K562 (cell line): ENCODE data around the gene NBPF3. TPM values are rescaled to one million over a fixed set of nuclear protein-coding genes. Genes with fewer than 3 reads are reported as not detected.

ENCODE experiments used
- ATAC-seq: fragments of 200-7000 bp; cut with Tn5 transposase; 3 replicates; pipeline ENCODE4 v1.9.1; 2020; ENCODE audit warnings: moderate library complexity
- BruUV-seq: library from RNA; stranded (reverse); fragments of 400-500 nt; replicated peaks from 2 replicates; lab custom pipeline; 2021; lab: Mats Ljungman, UMichigan
- CTCF ChIA-PET: fragments of 300-600 bp; formaldehyde crosslinking; extraction: SDS; loops from one replicate; lab custom pipeline; 2021; ENCODE audit warnings: low intra/inter-chr PET ratio; lab: Yijun Ruan, JAX
- POLR2A ChIA-PET: fragments of 300-600, 350-650 bp; sonication (Branson Sonifier 250); formaldehyde crosslinking; extraction: SDS; loops from one replicate; lab custom pipeline; 2021; ENCODE audit warnings: antibody characterized with exemption, inconsistent platforms; lab: Yijun Ruan, JAX
- DNase-seq, 4 experiments: peaks; one replicate each; pipeline versions ENCODE4 v3.0.0 to v3.0.0-alpha.2; 2011 to 2018; ENCODE audit warnings: low spot score in 3 of 4, mixed read lengths in 3 of 4; ENCODE audit errors: extremely low read depth in 1 of 4
- FAIRE-seq: peaks from 2 replicates; lab custom pipeline; 2011; peaks lifted over from hg19 to GRCh38; lab: Jason Lieb, UNC
- H2AFZ ChIP-seq: 2 replicates; pipeline ENCODE4 v1.6.0; 2011; ENCODE audit warnings: low read depth, low read length, control low read depth, inconsistent platforms
- H3K27ac ChIP-seq: fragments of 200-600 bp; 3 replicates; pipeline ENCODE4 v1.8.0; 2011; ENCODE audit warnings: low read depth, mild to moderate bottlenecking, control low read depth, inconsistent platforms, low read length, moderate library complexity, mixed read lengths; ENCODE audit errors: extremely low read depth
- H3K27me3 ChIP-seq, 2 experiments: fragments of 300-600 bp in 1 of 2; 2 replicates in 1 of 2; 3 replicates in 1 of 2; pipeline versions ENCODE4 v1.6.0 to v1.8.0; 2011; ENCODE audit warnings: inconsistent platforms in 2 of 2, low read length in 2 of 2, mild to moderate bottlenecking in 1 of 2, mixed read lengths in 1 of 2, moderate library complexity in 1 of 2; ENCODE audit not compliant: control insufficient read depth in 2 of 2, insufficient read depth in 2 of 2
- H3K36me3 ChIP-seq: fragments of 300-600 bp; 3 replicates; pipeline ENCODE4 v1.8.0; 2011; ENCODE audit warnings: mild to moderate bottlenecking, low read length, inconsistent platforms; ENCODE audit not compliant: control insufficient read depth, insufficient read depth
- H3K4me1 ChIP-seq, 2 experiments: fragments of 200-600 bp in 1 of 2; replicated peaks in 1 of 2; 2 replicates in 1 of 2; 3 replicates in 1 of 2; pipeline versions ENCODE4 v1.5.1 to v1.8.0; 2011; ENCODE audit warnings: inconsistent platforms in 2 of 2, low read length in 2 of 2, mild to moderate bottlenecking in 1 of 2, mixed read lengths in 1 of 2, moderate library complexity in 1 of 2; ENCODE audit not compliant: control insufficient read depth in 2 of 2, insufficient read depth in 2 of 2
- H3K4me2 ChIP-seq: 2 replicates; pipeline ENCODE4 v1.6.1; 2011; ENCODE audit warnings: low read length, control low read depth, inconsistent platforms, mixed read lengths; ENCODE audit not compliant: insufficient read depth
- H3K4me3 ChIP-seq: fragments of 200-600 bp; sonication (generic), shearing (Covaris generic); 2 replicates; pipeline ENCODE4 v1.5.1; 2016; ENCODE audit warnings: control low read depth, inconsistent platforms
- H3K79me2 ChIP-seq: fragments of 200-600 bp; 3 replicates; pipeline ENCODE4 v1.8.0; 2011; ENCODE audit warnings: low read length, inconsistent platforms; ENCODE audit not compliant: control insufficient read depth, insufficient read depth
- H3K9ac ChIP-seq, 2 experiments: 2 replicates each; pipeline versions ENCODE4 v1.6.0 to v1.6.1; 2011; ENCODE audit warnings: low read depth in 2 of 2, low read length in 2 of 2, control low read depth in 1 of 2, inconsistent platforms in 1 of 2, mild to moderate bottlenecking in 1 of 2, mixed read lengths in 1 of 2; ENCODE audit not compliant: insufficient read depth in 1 of 2
- H3K9me1 ChIP-seq: one replicate; pipeline ENCODE4 v1.6.0; 2011; ENCODE audit warnings: inconsistent platforms, mild to moderate bottlenecking, low read length, moderate library complexity; ENCODE audit not compliant: control insufficient read depth, insufficient read depth
- H3K9me3 ChIP-seq: replicated peaks from 2 replicates; pipeline ENCODE4 v1.5.1; 2011; ENCODE audit warnings: low read depth, low read length, inconsistent platforms; ENCODE audit not compliant: control insufficient read depth, insufficient read depth
- H4K20me1 ChIP-seq: replicated peaks from 2 replicates; pipeline ENCODE4 v1.6.1; 2011; ENCODE audit warnings: low read length, inconsistent platforms, mixed read lengths; ENCODE audit not compliant: control insufficient read depth, insufficient read depth
- ARID3A ChIP-seq: IDR thresholded peaks from 2 replicates; pipeline ENCODE4 v1.6.1; 2012; ENCODE audit warnings: low read depth, low read length, improper control_type of control experiment, borderline replicate concordance
- NCOA4 ChIP-seq: fragments of 450-650 bp; IDR thresholded peaks from 2 replicates; pipeline ENCODE4 v1.6.1; 2018; ENCODE audit warnings: mild to moderate bottlenecking; ENCODE audit not compliant: partially characterized antibody
- NFE2 ChIP-seq: IDR thresholded peaks from 2 replicates; pipeline ENCODE4 v1.6.1; 2014; ENCODE audit warnings: antibody characterized with exemption, low read depth
- NFYB ChIP-seq: IDR thresholded peaks from 2 replicates; pipeline ENCODE4 v1.6.1; 2011; ENCODE audit warnings: mild to moderate bottlenecking, moderate library complexity; ENCODE audit not compliant: insufficient read length; ENCODE audit errors: extremely low read depth
- RNF2 ChIP-seq: sonication (generic); IDR thresholded peaks from 2 replicates; pipeline ENCODE4 v1.6.1; 2016
- STAT5B ChIP-seq: fragments of 250-450 bp; sonication (Bioruptor Pico); IDR thresholded peaks from 2 replicates; pipeline ENCODE4 v1.8.0; 2021; ENCODE audit warnings: mild to moderate bottlenecking, inconsistent platforms
- TCF7L2 ChIP-seq: fragments of 150-350 bp; IDR thresholded peaks from 2 replicates; pipeline ENCODE4 v1.6.1; 2016; ENCODE audit warnings: low read depth, mild to moderate bottlenecking, low read length, moderate library complexity
- YY1 ChIP-seq, 3 experiments: IDR thresholded peaks; 2 replicates each; pipeline ENCODE4 v1.6.1; 2011; ENCODE audit warnings: low read length in 2 of 3, mild to moderate bottlenecking in 2 of 3, moderate library complexity in 2 of 3, borderline replicate concordance in 1 of 3, control low read depth in 1 of 3, low read depth in 1 of 3; ENCODE audit not compliant: insufficient read depth in 3 of 3, insufficient replicate concordance in 2 of 3, control insufficient read depth in 1 of 3, insufficient read length in 1 of 3; ENCODE audit errors: extremely low read depth in 1 of 3
- ZNF263 ChIP-seq: sonication (generic); formaldehyde crosslinking; IDR thresholded peaks from 2 replicates; pipeline ENCODE4 v1.8.0; 2022; ENCODE audit warnings: mild to moderate bottlenecking, missing genetic modification reagents, borderline replicate concordance
- ZNF318 ChIP-seq, 2 experiments: fragments of 450-650 bp; IDR thresholded peaks; 2 replicates each; pipeline ENCODE4 v1.6.1; 2016; ENCODE audit warnings: mild to moderate bottlenecking in 2 of 2, borderline replicate concordance in 1 of 2, low read depth in 1 of 2, moderate library complexity in 1 of 2
- WGBS: fragments of 100-300 bp; shearing (Covaris generic); methylation state at CpG from one replicate; pipeline ENCODE4 v1.1.6; 2016; ENCODE audit warnings: low coverage, mixed read lengths; ENCODE audit not compliant: insufficient coverage; ENCODE audit errors: missing lambda C conversion rate; 5-methylcytosine and 5-hydroxymethylcytosine counted together
- in situ Hi-C: fragments of 300-500 bp; cut with MboI; formaldehyde crosslinking; loops from 4 replicates; pipeline ENCODE4 v1.15.0; 2018; ENCODE audit warnings: inconsistent platforms, mixed read lengths
- intact Hi-C: fragments of 100-400 bp; cut with micrococcal nuclease; formaldehyde crosslinking; loops from 2 replicates; pipeline ENCODE4 v1.14.2; 2022
- polyA plus RNA-seq, 8 experiments: library from polyadenylated mRNA; depleted of rRNA in 4 of 8; stranded (reverse) in 5 of 8; unstranded in 3 of 8; fragments of >200 nt; fragmentation: Nextera tagmentation in 2 of 8; fragmentation: Illumina TruSeq in 1 of 8; extraction: Ambion mirVana in 2 of 8; extraction: Trizol in 1 of 8; gene quantifications; 2 replicates each; pipeline versions ENCODE4 v1.2.1 to v1.2.3, GENCODE V29; 2011 to 2014; ENCODE audit warnings: inconsistent platforms in 1 of 8, missing spikeins in 1 of 8
- total RNA-seq, 7 experiments: library from RNA; depleted of rRNA in 6 of 7; stranded (reverse); fragments of >200 nt in 6 of 7; fragmentation: Illumina TruSeq in 2 of 7; extraction: Trizol in 2 of 7; gene quantifications; 2 replicates each; pipeline versions ENCODE4 v1.2.1 to v1.2.3, GENCODE V29; 2011 to 2021; ENCODE audit warnings: low replicate concordance in 1 of 7

NBPF3 gene
- total and polyA plus RNA-seq, 9 of the 15 experiments (the other 6 are each of a cell fraction or from before 2014, with no cell fraction given) = 1.5 to 7.3 (median 5.4) TPM

DNA sequence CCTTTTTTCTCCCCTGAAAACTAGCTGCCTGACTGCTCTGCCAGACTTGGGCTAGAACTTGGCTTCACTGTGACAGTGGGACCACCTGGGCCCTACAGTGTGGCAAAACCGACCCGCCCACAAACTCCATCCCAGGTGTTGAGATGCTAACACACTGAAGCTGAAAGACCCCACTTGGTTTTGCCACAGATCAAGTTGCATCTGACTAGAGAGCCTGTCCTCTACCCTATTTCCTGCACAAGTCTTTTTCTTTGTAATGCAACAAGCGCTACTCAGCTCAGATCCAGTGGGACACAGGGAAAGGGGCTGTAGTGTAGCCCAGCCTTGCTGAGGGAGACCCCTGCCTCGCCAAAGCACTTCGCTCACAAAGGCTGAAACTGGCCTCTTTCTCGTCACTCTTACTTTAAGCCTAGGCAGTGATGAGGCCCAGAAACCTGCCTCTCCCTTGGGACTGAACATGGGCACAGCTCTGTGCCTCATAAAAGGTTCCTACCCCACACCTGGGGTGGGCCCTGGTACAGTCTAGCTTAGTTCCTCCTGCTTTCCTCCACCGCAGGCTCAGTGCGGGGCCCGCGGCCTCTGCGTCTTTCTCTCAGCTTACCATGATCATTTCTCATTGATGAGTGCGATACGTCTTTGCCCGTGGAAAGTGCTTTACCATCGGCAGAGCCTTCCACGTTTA, 79.0 kb downstream of the NBPF3 start:
- ChIA-PET POLR2A (interaction anchor here (0.6 to 1.7 kb wide), 2 partner anchors 12 to 129 kb away, joined by 5 read pairs; no protein-coding TSS in a partner anchor), CTCF (no interaction called here)
- intact Hi-C loops (loop anchor here (10.0 kb wide), 2 partner anchors 76 to 446 kb away; no protein-coding TSS in a partner anchor), in situ Hi-C loops (loop anchor here (25.0 kb wide), 1 partner anchor 143 kb away; the partner anchor contains the start of gene RAP1GAP)
- no peak for FAIRE-seq
- H3K9me1 ChIP-seq = no peaks in the 10 kb centered on the region
- no peak overlapping the region for H3K4me3 ChIP-seq
- peaks cover 25 to 72% of the 10 kb centered on the region in 2 experiments; a peak in 4 of 5 replicates for H3K27me3 ChIP-seq
- ATAC-seq = no peak
- H3K4me1 ChIP-seq = no peaks in the 10 kb centered on the region
- no peaks in the 10 kb centered on the region for H3K9me3 ChIP-seq
- no TSS peak for BruUV-seq
- H2AFZ ChIP-seq = no peak overlapping the region
- WGBS = 20% methylated on average over 16 of the region's 16 CpGs
- 0 out of 2 replicates have a peak, but pooled peaks cover 3% of the 10 kb centered on the region for H4K20me1 ChIP-seq
- H3K27ac ChIP-seq = no peak overlapping the region
- no peaks in the 10 kb centered on the region for H3K36me3 ChIP-seq
- no peak overlapping the region for H3K4me2 ChIP-seq
- H3K9ac ChIP-seq = no peak overlapping the region
- DNase-seq = no peak
- no peaks in the 10 kb centered on the region for H3K79me2 ChIP-seq
- TF ChIP-seq NFE2 (no peak), ARID3A (no peak), NCOA4 (no peak), YY1 (IDR thresholded peaks at IDR 0.05; ENCODE audit: borderline replicate concordance in 1 of 3, control insufficient read depth in 1 of 3, extremely low read depth in 1 of 3, insufficient read depth in 3 of 3, insufficient read length in 1 of 3, insufficient replicate concordance in 2 of 3, low read depth in 1 of 3, low read length in 2 of 3) (no peak), RNF2 (no peak), ZNF263 (no peak), STAT5B (CRISPR knock-in tag) (no peak), TCF7L2 (no peak), ZNF318 (IDR thresholded peaks at IDR 0.05; ENCODE audit: borderline replicate concordance in 1 of 2, low read depth in 1 of 2) (no peak), NFYB (no peak)
